HepG2 (cell line): ENCODE data around the gene RRAD. TPM values are rescaled to one million over a fixed set of nuclear protein-coding genes. Genes with fewer than 3 reads are reported as not detected.

Experiments used
- ARID5B ChIP-seq: IDR thresholded peaks from 2 replicates; pipeline ENCODE4 v1.4.0; 2020; ENCODE audit warnings: mild to moderate bottlenecking, missing genetic modification reagents
- ATF5 ChIP-seq: sonication (generic); formaldehyde crosslinking; IDR thresholded peaks from 2 replicates; pipeline ENCODE4 v1.4.0; 2020; ENCODE audit warnings: mild to moderate bottlenecking, low read depth, missing genetic modification reagents
- CENPT ChIP-seq: sonication (generic); formaldehyde crosslinking; IDR thresholded peaks from 2 replicates; pipeline ENCODE4 v1.8.0; 2022; ENCODE audit warnings: low read depth, mild to moderate bottlenecking, moderate library complexity, missing genetic modification reagents
- CHCHD3 ChIP-seq: sonication (generic); formaldehyde crosslinking; IDR thresholded peaks from 2 replicates; pipeline ENCODE4 v1.8.0; 2022; ENCODE audit warnings: mild to moderate bottlenecking, missing genetic modification reagents, moderate library complexity
- HDAC2 ChIP-seq: sonication (generic); formaldehyde crosslinking; IDR thresholded peaks from 2 replicates; pipeline ENCODE4 v1.4.0; 2020; ENCODE audit warnings: missing genetic modification reagents
- HMG20A ChIP-seq: IDR thresholded peaks from 2 replicates; pipeline ENCODE4 v1.6.1; 2016; ENCODE audit warnings: borderline replicate concordance
- NCOA5 ChIP-seq: sonication (generic); formaldehyde crosslinking; IDR thresholded peaks from 2 replicates; pipeline ENCODE4 v1.4.0; 2020; ENCODE audit warnings: missing genetic modification reagents
- PAX8 ChIP-seq: sonication (generic); formaldehyde crosslinking; IDR thresholded peaks from 2 replicates; pipeline ENCODE4 v1.8.0; 2022; ENCODE audit warnings: mild to moderate bottlenecking, missing genetic modification reagents, borderline replicate concordance
- RBAK ChIP-seq: sonication (generic); formaldehyde crosslinking; IDR thresholded peaks from 2 replicates; pipeline ENCODE4 v1.5.1; 2020; ENCODE audit warnings: mild to moderate bottlenecking, missing genetic modification reagents
- RBFOX2 ChIP-seq: fragments of 200-400 bp; formaldehyde crosslinking; IDR thresholded peaks from 2 replicates; pipeline ENCODE4 v1.6.1; 2017; ENCODE audit warnings: low read depth, mild to moderate bottlenecking, low read length
- ZBTB38 ChIP-seq: sonication (generic); formaldehyde crosslinking; IDR thresholded peaks from 2 replicates; pipeline ENCODE4 v1.5.1; 2020; ENCODE audit warnings: mild to moderate bottlenecking, missing genetic modification reagents
- ZBTB42 ChIP-seq: sonication (generic); formaldehyde crosslinking; IDR thresholded peaks from 2 replicates; pipeline ENCODE4 v1.5.0; 2020; ENCODE audit warnings: mild to moderate bottlenecking, missing genetic modification reagents
- ZNF251 ChIP-seq: sonication (generic); formaldehyde crosslinking; IDR thresholded peaks from 2 replicates; pipeline ENCODE4 v1.9.0; 2021; ENCODE audit warnings: mild to moderate bottlenecking, missing genetic modification reagents
- ZNF275 ChIP-seq: sonication (generic); formaldehyde crosslinking; IDR thresholded peaks from 2 replicates; pipeline ENCODE4 v1.8.0; 2022; ENCODE audit warnings: missing genetic modification reagents, mild to moderate bottlenecking, inconsistent platforms, borderline replicate concordance
- ZNF414 ChIP-seq: sonication (generic); formaldehyde crosslinking; IDR thresholded peaks from 2 replicates; pipeline ENCODE4 v1.5.0; 2020; ENCODE audit warnings: missing genetic modification reagents
- ZNF577 ChIP-seq: sonication (generic); formaldehyde crosslinking; IDR thresholded peaks from 2 replicates; pipeline ENCODE4 v1.4.0; 2020; ENCODE audit warnings: mild to moderate bottlenecking, low read depth, missing genetic modification reagents, borderline replicate concordance
- ZSCAN31 ChIP-seq: sonication (generic); formaldehyde crosslinking; IDR thresholded peaks from 2 replicates; pipeline ENCODE4 v1.5.0; 2020; ENCODE audit warnings: low read depth, mild to moderate bottlenecking, missing genetic modification reagents
- polyA plus RNA-seq, 8 experiments: library from polyadenylated mRNA; depleted of rRNA in 3 of 8; stranded (reverse) in 7 of 8; unstranded in 1 of 8; fragments of >200 nt; fragmentation: Illumina TruSeq in 4 of 8; extraction: Trizol in 4 of 8; gene quantifications; 2 replicates each; pipeline versions ENCODE4 v1.2.1 to v1.2.3, GENCODE V29; 2011 to 2016; ENCODE audit warnings: low read depth in 4 of 8, missing spikeins in 1 of 8, mixed read lengths in 1 of 8; ENCODE audit not compliant: insufficient read depth in 1 of 8
- total RNA-seq, 5 experiments: library from RNA; depleted of rRNA; stranded (reverse); fragments of >200 nt; fragmentation: Illumina TruSeq; extraction: Trizol; gene quantifications; 2 replicates each; pipeline ENCODE4 v1.2.3, GENCODE V29; 2016; ENCODE audit warnings: low read depth in 1 of 5

RRAD gene
- total and polyA plus RNA-seq, 2 of the 13 experiments (the other 11 are each of a cell fraction or from before 2014, with no cell fraction given): 0.80 to 1.1 TPM

- peak; percentile 77; the same call in 1 of the 2 replicates for TF ChIP-seq ARID5B (CRISPR knock-in tag)
- TF ChIP-seq ZNF414 (CRISPR knock-in tag): peak; percentile 70; the same call in 1 of the 2 replicates
- peak; percentile 64; the same call in 1 of the 2 replicates for TF ChIP-seq PAX8
- TF ChIP-seq HDAC2 (CRISPR knock-in tag): peak; percentile 94
- TF ChIP-seq ZBTB38 (CRISPR knock-in tag): peak; percentile 77
- no peak for TF ChIP-seq ZNF251 (CRISPR knock-in tag)
- TF ChIP-seq NCOA5: no peak; the same call in 1 of the 2 replicates
- peak; percentile 28; the same call in 1 of the 2 replicates for TF ChIP-seq ZBTB42 (CRISPR knock-in tag)
- TF ChIP-seq CHCHD3 (CRISPR knock-in tag): peak; percentile 59; the same call in 1 of the 2 replicates
- peak; percentile 98 for TF ChIP-seq RBFOX2
- peak; percentile 79; the same call in 1 of the 2 replicates for TF ChIP-seq CENPT (CRISPR knock-in tag)
- TF ChIP-seq RBAK (CRISPR knock-in tag): no peak
- TF ChIP-seq ZSCAN31: peak; percentile 59; the same call in 1 of the 2 replicates
- TF ChIP-seq ATF5 (CRISPR knock-in tag): peak; percentile 86; the same call in 1 of the 2 replicates
- peak; percentile 45; the same call in 1 of the 2 replicates for TF ChIP-seq ZNF275 (CRISPR knock-in tag)
- TF ChIP-seq ZNF577 (CRISPR knock-in tag): no peak
- TF ChIP-seq HMG20A (CRISPR knock-in tag): no peak
These were observed 9.0 kb upstream of the RRAD start, which contains the start of gene CIAO2B (continued) for GRCh38 chr16:66934138-66934838.
